Heart left ventricle (tissue), 13 donors: ENCODE results near the gene ZNF785.

ENCODE experiments used
- POLR2A ChIP-seq, 2 donors: fragments of 450-650 bp; IDR thresholded peaks; one replicate each; pipeline ENCODE4 v1.6.1; 2017; ENCODE audit warnings: antibody characterized with exemption in 2 of 2, mild to moderate bottlenecking in 2 of 2, moderate library complexity in 2 of 2
- TF ChIP-seq, protein P1 (sequence below), 12 donors: fragments of 200-600 bp; sonication (generic) in 4 of 12; IDR thresholded peaks; one replicate each; pipeline versions ENCODE4 v1.5.0 to v1.8.0; 2018 to 2022; ENCODE audit warnings: antibody characterized with exemption in 12 of 12, mild to moderate bottlenecking in 5 of 12
- donor health status: ischemic (EF 13 %, LVEDD 7.1; RV severe dilation, severe dysfunction).
- donor health status: DM: no; HTN: yes; CAD: no.
- donor health status: DM: no; HTN: no; CAD: no.
- donor health status: ischemic (EF 25% LVEDD 6.9; RV normal size, moderate dysfunction).
- donor health status: ischemic (EF 25% LVEDD 5.7; RV mildly dilated, moderate dysfunction).
- donor health status: ischemic (EF 35%, LVEDD 5.7; RV mildly dilated, moderate dysfunction).
- donor health status: nonischemic (EF 11% LVEDD 7.7; RV severe dilation, severe dysfunction).
- donor health status: DM: yes; HTN: yes; CAD: no.
- donor health status: PGD.
- donor health status: ischemic (EF 29% LVEDD 5.4; RV normal size, mild dysfunction).
- donor health status: nonischemic (EF 23%, LVEDD 6.1; RV moderate dilation, normal function).

DNA sequence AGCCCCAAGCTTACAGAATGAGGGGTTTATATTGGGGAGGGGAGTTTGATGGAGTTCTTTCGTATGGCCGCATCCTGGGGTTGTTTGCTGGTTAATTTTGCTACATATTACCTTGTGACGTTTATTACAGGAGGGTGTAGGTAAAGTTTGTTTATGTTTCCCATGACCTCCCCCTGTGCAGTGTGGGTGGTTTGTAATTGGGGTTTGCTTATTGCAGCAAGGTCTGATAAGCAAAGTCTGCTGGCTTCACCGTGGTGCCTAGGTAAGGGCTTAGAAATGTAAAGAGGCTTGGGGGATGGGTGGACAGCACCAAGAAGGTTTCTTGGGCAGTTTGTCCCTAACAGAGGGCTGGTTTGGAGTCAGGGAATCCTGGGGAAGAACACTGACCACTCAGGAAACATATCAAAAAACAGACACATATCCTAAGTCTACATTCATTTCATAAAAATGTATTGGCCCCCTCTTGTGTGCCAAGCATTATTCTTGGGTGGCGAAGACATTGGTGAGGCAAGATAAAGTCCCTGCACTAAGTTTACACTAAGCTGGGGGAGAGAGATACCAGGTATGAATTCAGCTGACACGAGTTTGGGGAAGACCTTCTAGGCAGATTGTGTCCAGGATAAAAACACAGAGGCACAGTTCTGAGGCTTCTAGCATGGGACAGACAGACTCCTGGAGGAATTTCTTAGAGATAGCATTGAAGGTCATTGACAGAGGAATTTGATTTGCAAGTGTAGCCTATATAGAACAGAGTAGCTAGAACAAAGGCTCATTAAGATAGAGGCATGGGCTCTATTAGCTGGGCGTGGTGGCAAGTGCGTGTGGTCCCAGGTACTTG is 36.9 kb downstream of the ZNF785 start:
- TF ChIP-seq, protein P1, sequence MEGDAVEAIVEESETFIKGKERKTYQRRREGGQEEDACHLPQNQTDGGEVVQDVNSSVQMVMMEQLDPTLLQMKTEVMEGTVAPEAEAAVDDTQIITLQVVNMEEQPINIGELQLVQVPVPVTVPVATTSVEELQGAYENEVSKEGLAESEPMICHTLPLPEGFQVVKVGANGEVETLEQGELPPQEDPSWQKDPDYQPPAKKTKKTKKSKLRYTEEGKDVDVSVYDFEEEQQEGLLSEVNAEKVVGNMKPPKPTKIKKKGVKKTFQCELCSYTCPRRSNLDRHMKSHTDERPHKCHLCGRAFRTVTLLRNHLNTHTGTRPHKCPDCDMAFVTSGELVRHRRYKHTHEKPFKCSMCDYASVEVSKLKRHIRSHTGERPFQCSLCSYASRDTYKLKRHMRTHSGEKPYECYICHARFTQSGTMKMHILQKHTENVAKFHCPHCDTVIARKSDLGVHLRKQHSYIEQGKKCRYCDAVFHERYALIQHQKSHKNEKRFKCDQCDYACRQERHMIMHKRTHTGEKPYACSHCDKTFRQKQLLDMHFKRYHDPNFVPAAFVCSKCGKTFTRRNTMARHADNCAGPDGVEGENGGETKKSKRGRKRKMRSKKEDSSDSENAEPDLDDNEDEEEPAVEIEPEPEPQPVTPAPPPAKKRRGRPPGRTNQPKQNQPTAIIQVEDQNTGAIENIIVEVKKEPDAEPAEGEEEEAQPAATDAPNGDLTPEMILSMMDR (IDR thresholded peaks at IDR 0.05): no peak
- no peak for TF ChIP-seq POLR2A (IDR thresholded peaks at IDR 0.05)
